H9 (cell line): ENCODE results near the gene TERB1. TPM values are rescaled to one million over a fixed set of nuclear protein-coding genes. Genes with fewer than 3 reads are reported as not detected.

Source experiments
- DNase-seq: peaks from one replicate; pipeline ENCODE4 v3.0.0-alpha.2; 2017
- H2AFZ ChIP-seq: one replicate; pipeline ENCODE4 v1.6.1; 2013; ENCODE audit warnings: mild to moderate bottlenecking, low read length, control low read depth, moderate library complexity
- H2AK5ac ChIP-seq: 2 replicates; pipeline ENCODE4 v1.6.1; 2013; ENCODE audit warnings: low read length, control low read depth, mixed read lengths; ENCODE audit not compliant: insufficient read length
- H2BK120ac ChIP-seq: one replicate; pipeline ENCODE4 v1.6.1; 2013; ENCODE audit warnings: low read depth, mild to moderate bottlenecking, low read length, control low read depth, inconsistent platforms; ENCODE audit not compliant: poor library complexity, severe bottlenecking
- H2BK12ac ChIP-seq: 2 replicates; pipeline ENCODE4 v1.6.1; 2013; ENCODE audit warnings: low read length, control low read depth, mixed read lengths, low read depth; ENCODE audit not compliant: insufficient read length
- H2BK15ac ChIP-seq: 2 replicates; pipeline ENCODE4 v1.6.1; 2013; ENCODE audit warnings: low read depth, low read length, control low read depth
- H2BK20ac ChIP-seq: one replicate; pipeline ENCODE4 v1.6.1; 2013; ENCODE audit warnings: low read depth, mild to moderate bottlenecking, low read length, control low read depth, inconsistent platforms; ENCODE audit not compliant: poor library complexity, severe bottlenecking
- H2BK5ac ChIP-seq: 2 replicates; pipeline ENCODE4 v1.6.1; 2013; ENCODE audit warnings: low read length, control low read depth, mixed read lengths; ENCODE audit not compliant: insufficient read length
- H3K14ac ChIP-seq: 2 replicates; pipeline ENCODE4 v1.6.1; 2013; ENCODE audit warnings: low read length, control low read depth; ENCODE audit not compliant: insufficient read depth
- H3K18ac ChIP-seq: 2 replicates; pipeline ENCODE4 v1.6.1; 2013; ENCODE audit warnings: low read depth, mild to moderate bottlenecking, mixed read lengths, low read length, control low read depth; ENCODE audit not compliant: insufficient read length
- H3K23ac ChIP-seq: 2 replicates; pipeline ENCODE4 v1.6.1; 2013; ENCODE audit warnings: low read length, control low read depth, mixed read lengths, low read depth; ENCODE audit not compliant: insufficient read length
- H3K23me2 ChIP-seq: 2 replicates; pipeline ENCODE4 v1.6.1; 2013; ENCODE audit warnings: low read depth, mild to moderate bottlenecking, mixed read lengths, low read length, control low read depth; ENCODE audit not compliant: insufficient read length, poor library complexity, severe bottlenecking
- H3K27ac ChIP-seq: 2 replicates; pipeline ENCODE4 v1.5.1; 2013; ENCODE audit warnings: low read length, control low read depth, mixed read lengths, low read depth; ENCODE audit not compliant: insufficient read length
- H3K27me3 ChIP-seq: 2 replicates; pipeline ENCODE4 v1.6.1; 2013; ENCODE audit warnings: low read length, control low read depth, inconsistent platforms; ENCODE audit not compliant: insufficient read depth
- H3K4ac ChIP-seq: 2 replicates; pipeline ENCODE4 v1.6.1; 2013; ENCODE audit warnings: low read depth, mild to moderate bottlenecking, control low read depth, inconsistent platforms, low read length, moderate library complexity
- H3K4me1 ChIP-seq: 2 replicates; pipeline ENCODE4 v1.6.1; 2013; ENCODE audit warnings: low read length, control low read depth, inconsistent platforms; ENCODE audit not compliant: insufficient read depth
- H3K4me2 ChIP-seq: 2 replicates; pipeline ENCODE4 v1.6.1; 2013; ENCODE audit warnings: low read length, control low read depth, mixed read lengths; ENCODE audit not compliant: insufficient read length, insufficient read depth
- H3K56ac ChIP-seq: 2 replicates; pipeline ENCODE4 v1.6.1; 2013; ENCODE audit warnings: low read depth, mild to moderate bottlenecking, mixed read lengths, low read length, control low read depth; ENCODE audit not compliant: insufficient read length
- H3K79me1 ChIP-seq: 2 replicates; pipeline ENCODE4 v1.6.1; 2013; ENCODE audit warnings: low read depth, mild to moderate bottlenecking, moderate library complexity, low read length, control low read depth, inconsistent platforms; ENCODE audit not compliant: insufficient read depth, poor library complexity, severe bottlenecking
- H3K79me2 ChIP-seq: 2 replicates; pipeline ENCODE4 v1.6.1; 2013; ENCODE audit warnings: low read length, control low read depth, inconsistent platforms; ENCODE audit not compliant: insufficient read depth
- H3K9ac ChIP-seq: 2 replicates; pipeline ENCODE4 v1.6.1; 2013; ENCODE audit warnings: low read length, control low read depth, mixed read lengths; ENCODE audit not compliant: insufficient read length; ENCODE audit errors: extremely low read depth
- H3K9me3 ChIP-seq: one replicate; pipeline ENCODE4 v1.6.1; 2013; ENCODE audit warnings: low read depth, low read length, inconsistent platforms; ENCODE audit not compliant: control insufficient read depth
- H3T11ph ChIP-seq: one replicate; pipeline ENCODE4 v1.6.1; 2013; ENCODE audit warnings: mild to moderate bottlenecking, low read length, control low read depth, inconsistent platforms
- H4K20me1 ChIP-seq: one replicate; pipeline ENCODE4 v1.6.1; 2013; ENCODE audit not compliant: control insufficient read depth, insufficient read length, insufficient read depth
- H4K5ac ChIP-seq: 2 replicates; pipeline ENCODE4 v1.6.1; 2013; ENCODE audit warnings: low read depth, mild to moderate bottlenecking, mixed read lengths, low read length, control low read depth; ENCODE audit not compliant: insufficient read length
- H4K8ac ChIP-seq: replicated peaks from 2 replicates; pipeline ENCODE4 v1.6.1; 2013; ENCODE audit warnings: low read length, control low read depth, mixed read lengths, low read depth; ENCODE audit not compliant: insufficient read length
- H4K91ac ChIP-seq: 2 replicates; pipeline ENCODE4 v1.6.1; 2013; ENCODE audit warnings: low read depth, mild to moderate bottlenecking, moderate library complexity, mixed read lengths, low read length, control low read depth; ENCODE audit not compliant: insufficient read length
- H3K27ac Mint-ChIP-seq, 3 experiments: 2 replicates in 2 of 3; 3 replicates in 1 of 3; pipeline ENCODE4 v1.8.0; 2020 to 2021; ENCODE audit warnings: mixed read lengths in 3 of 3, mild to moderate bottlenecking in 1 of 3, moderate library complexity in 1 of 3
- H3K27me3 Mint-ChIP-seq: 2 replicates; pipeline ENCODE4 v1.8.0; 2021; ENCODE audit warnings: low read depth, mild to moderate bottlenecking, moderate library complexity, mixed read lengths
- H3K36me3 Mint-ChIP-seq, 3 experiments: 2 replicates in 2 of 3; 3 replicates in 1 of 3; pipeline ENCODE4 v1.8.0; 2020 to 2021; ENCODE audit warnings: low read depth in 3 of 3, mixed read lengths in 3 of 3; ENCODE audit not compliant: insufficient read depth in 1 of 3
- H3K4me1 Mint-ChIP-seq, 2 experiments: 2 replicates each; pipeline ENCODE4 v1.8.0; 2020; ENCODE audit warnings: mixed read lengths in 2 of 2
- H3K4me3 Mint-ChIP-seq, 2 experiments: 2 replicates in 1 of 2; 3 replicates in 1 of 2; pipeline ENCODE4 v1.8.0; 2020 to 2021; ENCODE audit warnings: mild to moderate bottlenecking in 2 of 2, mixed read lengths in 2 of 2, moderate library complexity in 1 of 2
- H3K9me3 Mint-ChIP-seq, 2 experiments: 2 replicates in 1 of 2; 3 replicates in 1 of 2; pipeline ENCODE4 v1.8.0; 2020; ENCODE audit warnings: mild to moderate bottlenecking in 2 of 2, mixed read lengths in 2 of 2, moderate library complexity in 1 of 2
- CTCF ChIP-seq: fragments of 200-600 bp; sonication (generic); conservative IDR thresholded peaks from 3 replicates; pipeline ENCODE4 v1.8.0; 2021; ENCODE audit warnings: antibody characterized with exemption, mild to moderate bottlenecking
- WGBS: extraction: QIAGEN DNeasy Blood & Tissue Kit; methylation state at CpG from one replicate; pipeline ENCODE4 v1.1.7; 2013; ENCODE audit warnings: missing lambda C conversion rate, low lambda C conversion rate, mixed read lengths; ENCODE audit not compliant: insufficient read length; ENCODE audit errors: extremely low coverage; 5-methylcytosine and 5-hydroxymethylcytosine counted together
- total RNA-seq: library from RNA; stranded (reverse); gene quantifications from 2 replicates; pipeline ENCODE4 v1.2.1, GENCODE V29; 2021

The TERB1 gene
- total RNA-seq, 1 experiment from 2014 or later: not detected

DNA sequence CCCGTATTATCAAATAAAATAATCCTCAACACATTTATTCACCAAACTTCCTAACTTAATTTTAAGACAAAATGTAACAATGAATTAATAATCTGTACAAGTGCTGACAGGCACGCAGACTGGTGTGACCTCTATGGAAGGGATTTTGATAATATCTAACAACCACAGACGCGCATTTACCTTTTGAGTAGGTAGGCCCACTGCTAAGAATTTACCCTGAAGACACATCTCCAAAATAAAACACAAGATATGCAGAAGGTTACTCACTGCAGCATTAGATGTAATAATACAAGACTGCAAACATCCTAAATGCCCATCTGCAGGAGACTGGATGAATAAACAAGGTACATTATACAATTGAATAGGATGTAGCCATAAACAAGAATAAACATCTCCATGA is 82.1 kb downstream of the TERB1 start:
- no peaks in the 10 kb centered on the region for H3K9me3 ChIP-seq
- no peak for TF ChIP-seq CTCF
- no peak overlapping the region for H2BK5ac ChIP-seq
- H4K91ac ChIP-seq: no peak overlapping the region
- 100% methylated on average over 1 of the region's 4 CpGs for WGBS
- DNase-seq: no peak
- no peak overlapping the region for H3K14ac ChIP-seq
- H3K27me3 ChIP-seq: no peaks in the 10 kb centered on the region
- H3K4me1 ChIP-seq: no peaks in the 10 kb centered on the region
- H3K4ac ChIP-seq: no peak overlapping the region
- no peak overlapping the region for H4K8ac ChIP-seq
- H3K79me2 ChIP-seq: no peaks in the 10 kb centered on the region
- no peak overlapping the region for H2AK5ac ChIP-seq
- H3T11ph ChIP-seq: no peak overlapping the region
- Mint-ChIP-seq H3K4me3 (no peak overlapping the region), H3K9me3 (no peaks in the 10 kb centered on the region), H3K27ac (no peak overlapping the region), H3K4me1 (peaks cover 0 to 6% of the 10 kb centered on the region in 2 experiments; a peak in 1 of 4 replicates), H3K27me3 (no peaks in the 10 kb centered on the region), H3K36me3 (peaks cover 18 to 55% (median 33%) of the 10 kb centered on the region in 3 experiments; a peak in 6 of 7 replicates)
- H2BK120ac ChIP-seq: no peak overlapping the region
- H3K18ac ChIP-seq: no peak overlapping the region
- no peak overlapping the region for H3K23ac ChIP-seq
- H3K4me2 ChIP-seq: no peak overlapping the region
- H2AFZ ChIP-seq: no peak overlapping the region
- H3K27ac ChIP-seq: no peak overlapping the region
- no peak overlapping the region for H2BK15ac ChIP-seq
- no peaks in the 10 kb centered on the region for H4K20me1 ChIP-seq
- H3K56ac ChIP-seq: no peak overlapping the region
- H3K23me2 ChIP-seq: no peaks in the 10 kb centered on the region
- H2BK12ac ChIP-seq: no peak overlapping the region
- no peak overlapping the region for H2BK20ac ChIP-seq
- H4K5ac ChIP-seq: no peak overlapping the region
- no peak overlapping the region for H3K9ac ChIP-seq
- no peaks in the 10 kb centered on the region for H3K79me1 ChIP-seq
